CD4-positive, alpha-beta T cell treated with Interleukin-6 for 4 hours (primary cell): ENCODE measurements around the gene SLC9A8.
A peak's percentile ranks its signal among the peaks of the same experiment; 100 is the strongest.

ENCODE experiments used
- DNase-seq: peaks from one replicate; pipeline ENCODE4 v3.0.0-alpha.2; 2020; ENCODE audit warnings: mixed read lengths

The SLC9A8 gene

DNA sequence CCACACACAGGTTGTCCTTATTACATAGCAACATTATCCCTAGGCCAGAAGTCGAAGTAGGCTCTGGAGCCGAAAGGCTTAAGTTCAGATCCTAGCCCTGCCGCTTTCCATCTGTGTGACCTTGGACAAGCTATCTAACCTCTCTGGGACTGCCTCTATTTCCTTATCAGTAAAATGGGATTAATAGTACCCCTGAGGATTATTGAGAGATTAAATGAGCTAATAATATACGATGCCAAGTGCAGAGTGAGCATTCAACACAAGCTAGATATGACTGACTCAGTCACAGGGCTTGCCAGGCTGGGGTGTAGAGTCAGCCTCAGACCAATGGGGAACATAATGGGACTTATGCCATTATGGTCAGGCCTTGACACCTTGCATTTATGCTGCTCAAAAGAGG, 111.6 kb downstream of the SLC9A8 start:
- no peak for DNase-seq

DNA sequence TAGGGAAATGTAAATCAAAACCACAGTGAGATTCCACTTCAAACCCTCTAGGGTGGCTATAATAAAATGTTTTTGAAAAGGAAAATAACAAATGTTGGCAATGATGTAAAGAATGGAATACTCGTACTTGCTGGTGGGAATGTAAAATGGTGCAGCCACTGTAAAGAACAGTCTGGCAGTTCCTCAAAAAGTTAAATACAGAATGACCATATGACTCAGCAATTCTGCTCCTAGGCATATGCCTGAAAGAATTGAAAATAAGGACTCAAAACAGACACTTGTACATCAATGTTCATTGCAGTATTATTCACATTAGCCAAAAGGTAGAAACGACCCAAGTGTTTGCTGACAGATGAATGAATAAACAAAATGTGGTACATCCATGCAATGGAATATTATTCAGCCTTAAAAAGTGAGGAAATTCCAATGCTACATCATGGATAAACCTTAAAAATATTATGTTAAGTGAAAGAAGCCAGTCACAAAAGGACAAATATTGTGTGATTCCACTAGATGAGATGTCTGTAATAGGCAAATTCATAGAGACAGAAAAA, 113.3 kb downstream of the SLC9A8 start:
- no peak for DNase-seq

GRCh38 chr20:49928411-49929141, 115.9 kb downstream of the SLC9A8 start:
- DNase-seq: peak; percentile 87

DNA sequence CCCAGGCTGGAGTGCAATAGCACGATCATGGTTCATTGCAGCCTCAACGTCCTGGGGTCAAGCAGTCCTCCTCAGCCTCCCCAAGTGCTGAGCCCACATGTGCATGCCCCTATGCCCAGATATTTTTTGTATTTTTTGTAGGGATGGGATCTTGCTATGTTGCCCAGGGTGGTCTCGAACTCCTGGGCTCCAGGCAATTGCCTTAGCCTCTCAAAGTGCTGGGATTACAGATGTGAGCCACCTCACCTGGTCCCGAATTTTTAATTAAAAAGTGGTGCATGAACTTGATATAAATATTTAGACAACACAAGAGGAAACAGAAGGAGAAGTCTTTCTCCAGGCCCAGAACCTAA, 116.5 kb downstream of the SLC9A8 start:
- DNase-seq: no peak

GRCh38 chr20:49935746-49936152, 123.1 kb downstream of the SLC9A8 start:
- DNase-seq: no peak

GRCh38 chr20:49936153-49937026, 123.8 kb downstream of the SLC9A8 start, which contains the start of gene RNF114:
Gene RNF114, plus strand, starts transcription at chr20:49936397. Its CDS starts 16 bp downstream, at chr20:49936413.
- DNase-seq: peak; percentile 94

DNA sequence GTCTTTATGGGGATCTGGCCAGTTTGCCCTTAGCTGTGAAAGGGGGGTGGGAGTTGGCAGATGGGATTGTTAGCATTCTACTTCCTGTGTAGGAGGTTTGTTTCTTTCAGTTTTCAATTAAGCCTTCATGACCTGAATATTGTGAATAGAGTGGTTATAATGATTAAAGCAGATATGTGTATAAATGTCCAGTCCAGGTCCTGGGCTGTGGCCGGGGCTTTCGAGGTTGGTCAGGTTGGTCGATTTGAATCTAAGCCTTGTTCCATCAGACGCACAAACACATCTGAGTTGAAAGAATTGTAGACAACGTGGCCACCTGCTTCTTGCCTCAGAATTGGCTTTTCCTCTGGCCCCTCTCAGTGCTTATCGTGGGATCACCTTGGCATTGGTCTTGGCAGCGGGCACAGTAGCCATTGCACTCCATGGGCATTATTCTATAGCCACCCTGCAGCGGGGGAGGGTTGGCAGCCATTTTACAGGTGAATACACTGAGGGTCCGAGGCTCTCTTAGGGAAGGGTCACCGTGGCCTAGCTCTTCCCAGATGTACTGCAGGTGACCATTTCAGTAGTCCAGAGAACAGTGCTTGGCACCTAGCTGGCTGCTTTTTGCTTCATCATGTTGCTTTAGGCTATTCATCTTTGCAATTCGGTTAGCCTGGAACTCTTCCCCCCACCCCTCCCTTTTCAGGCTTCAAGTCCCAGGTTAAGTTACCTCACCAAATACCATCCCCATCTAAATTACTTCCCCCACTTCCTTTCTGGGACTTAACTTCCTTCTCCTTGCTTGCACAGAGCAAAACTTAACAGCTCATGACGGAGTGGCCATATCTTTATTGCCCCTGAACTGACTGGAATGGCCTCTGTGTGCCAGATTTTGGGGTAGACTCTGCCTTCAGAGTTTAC, 124.7 kb downstream of the SLC9A8 start:
- peak; percentile 22 for DNase-seq

DNA sequence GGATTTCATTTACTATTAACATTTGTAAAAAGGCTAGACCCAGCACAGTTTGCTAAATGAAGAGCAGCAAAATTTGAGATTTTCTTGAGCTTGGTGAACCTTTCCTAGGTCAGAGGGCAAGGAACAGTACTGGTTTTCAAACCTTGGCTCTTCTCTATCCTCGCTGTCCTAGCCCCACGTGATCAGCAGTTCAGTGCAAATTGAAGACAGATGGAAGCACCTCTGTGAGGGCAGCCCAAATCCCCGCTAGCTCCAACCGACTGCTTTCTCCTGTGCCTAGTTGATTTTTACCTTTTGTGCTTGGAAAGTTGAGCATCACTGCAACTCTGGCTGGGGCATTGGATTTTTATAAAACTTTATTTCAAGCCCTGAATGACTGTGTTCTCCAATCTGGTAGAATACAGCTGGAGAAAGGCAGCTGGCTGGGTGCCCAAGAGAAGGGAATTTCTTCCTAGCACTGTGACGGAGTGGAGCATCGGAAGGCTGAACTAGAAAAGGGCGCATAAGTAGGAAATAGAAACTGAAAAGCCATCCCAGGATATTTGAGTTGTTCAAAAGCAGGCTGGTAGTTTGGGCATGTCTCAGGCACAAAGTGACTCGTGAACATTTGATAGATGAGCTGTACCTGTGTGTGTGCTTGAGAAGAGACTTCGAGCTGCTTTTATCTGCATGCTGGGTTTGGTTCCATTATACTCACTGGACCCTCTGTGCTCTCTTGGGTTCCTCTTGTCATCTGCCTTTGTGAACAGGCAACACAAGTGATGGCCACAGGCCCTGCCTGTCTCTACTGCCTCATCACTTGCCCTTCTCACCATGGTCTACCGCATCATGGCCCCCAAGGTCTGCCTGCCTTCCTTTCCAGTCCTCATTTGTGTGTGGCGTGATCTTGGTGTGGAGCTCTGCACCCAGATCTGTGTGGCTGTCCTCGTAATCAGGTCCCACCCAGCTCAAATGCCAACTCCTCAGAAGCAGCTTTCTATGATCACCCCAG, 125.8 kb downstream of the SLC9A8 start:
- no peak for DNase-seq

DNA sequence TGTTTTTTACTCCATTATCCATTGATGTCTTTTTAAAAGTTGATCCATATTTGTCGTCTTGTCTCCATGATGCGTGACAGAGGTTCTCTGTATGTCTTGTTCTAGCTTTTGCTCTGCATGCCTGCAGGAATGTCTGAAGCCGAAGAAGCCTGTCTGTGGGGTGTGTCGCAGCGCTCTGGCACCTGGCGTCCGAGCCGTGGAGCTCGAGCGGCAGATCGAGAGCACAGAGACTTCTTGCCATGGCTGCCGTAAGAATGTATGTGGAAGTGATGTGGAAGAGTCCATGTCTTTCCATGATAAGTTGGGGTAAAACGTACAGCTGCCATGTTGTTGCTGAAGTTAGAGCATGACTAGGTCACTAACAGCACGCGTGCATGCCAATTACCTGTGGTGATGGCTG, 128.8 kb downstream of the SLC9A8 start:
- no peak for DNase-seq
